H1 (cell line): ENCODE results near the gene SCN3A. TPM values are rescaled to one million over a fixed set of nuclear protein-coding genes. Genes with fewer than 3 reads are reported as not detected.

Source experiments
- TBP ChIP-seq: IDR thresholded peaks from 2 replicates; pipeline ENCODE4 v1.6.1; 2011; ENCODE audit warnings: low read depth, low read length, improper control_type of control experiment
- polyA plus RNA-seq, 7 experiments: library from polyadenylated mRNA; depleted of rRNA in 3 of 7; stranded (reverse) in 5 of 7; unstranded in 2 of 7; fragments of >200 nt in 5 of 7; fragments of 200-250 nt in 2 of 7; gene quantifications; 1 replicate in 5 of 7; 2 replicates in 1 of 7; 4 replicates in 1 of 7; pipeline versions ENCODE4 v1.2.1 to v1.2.3, GENCODE V29; 2011 to 2013; ENCODE audit warnings: missing spikeins in 2 of 7, mixed read lengths in 2 of 7
- total RNA-seq: library from RNA; stranded (reverse); fragmentation: NEBNext Ultra II Directional; extraction: Animal tissue kit (Norgen Biotek cat#: 25700); gene quantifications from 2 replicates; pipeline ENCODE4 v1.2.1, GENCODE V29; 2021

Gene SCN3A
- total and polyA plus RNA-seq, 2 of the 8 experiments (the other 6 are each of a cell fraction or from before 2014, with no cell fraction given), result 0.02 TPM; not detected in 1

DNA sequence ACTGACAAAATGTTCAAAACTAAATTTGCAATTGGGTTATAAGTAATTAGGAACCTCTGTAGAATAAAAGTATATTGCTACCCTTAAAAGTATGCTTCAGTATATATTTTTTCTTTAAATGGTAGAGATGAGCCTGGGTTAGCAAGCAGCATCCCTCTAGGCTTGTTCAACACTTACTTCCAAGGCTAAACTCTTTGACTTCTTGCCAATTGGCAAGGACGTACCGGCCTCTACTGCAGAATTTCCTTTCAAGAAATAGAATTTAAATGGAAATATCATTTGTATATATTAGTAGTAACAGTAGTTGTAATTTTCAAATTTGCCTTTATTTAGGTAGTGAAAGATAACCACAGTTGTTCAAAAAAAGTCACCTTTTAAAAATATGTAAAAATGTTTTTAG, 143.4 kb downstream of the SCN3A start (continued):
- no peak for TF ChIP-seq TBP
